HG02571 (cell line): ENCODE measurements around the gene RNF208.

Source experiments
- ATAC-seq: cut with Tn5 transposase; IDR thresholded peaks from one replicate; pipeline ENCODE4 v1.9.1; 2021; ENCODE audit warnings: mild to moderate bottlenecking, moderate library complexity; ENCODE audit not compliant: unreplicated experiment

RNF208 gene

DNA sequence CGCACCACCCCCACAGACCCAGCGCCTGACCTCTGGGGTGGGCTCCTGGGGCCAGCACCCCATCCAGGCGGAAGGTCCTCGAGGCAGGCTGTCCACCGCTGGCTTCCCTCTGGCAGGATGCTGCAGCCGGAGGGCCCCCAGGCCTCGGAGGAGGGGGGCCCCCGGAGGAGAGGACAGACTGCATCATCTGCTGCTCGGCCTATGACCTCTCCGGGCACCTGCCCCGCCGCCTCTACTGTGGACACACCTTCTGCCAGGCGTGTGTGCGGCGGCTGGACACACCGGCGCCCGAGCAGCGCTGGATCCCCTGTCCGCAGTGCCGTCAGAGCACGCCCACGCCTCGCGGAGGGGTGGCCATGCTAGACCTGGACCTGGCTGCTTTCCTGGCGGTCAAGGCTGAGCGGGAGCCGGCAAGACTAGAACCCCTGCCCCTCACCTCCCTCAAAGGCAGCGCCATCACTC is 6.5 kb upstream of the RNF208 start:
- no peak for ATAC-seq

DNA sequence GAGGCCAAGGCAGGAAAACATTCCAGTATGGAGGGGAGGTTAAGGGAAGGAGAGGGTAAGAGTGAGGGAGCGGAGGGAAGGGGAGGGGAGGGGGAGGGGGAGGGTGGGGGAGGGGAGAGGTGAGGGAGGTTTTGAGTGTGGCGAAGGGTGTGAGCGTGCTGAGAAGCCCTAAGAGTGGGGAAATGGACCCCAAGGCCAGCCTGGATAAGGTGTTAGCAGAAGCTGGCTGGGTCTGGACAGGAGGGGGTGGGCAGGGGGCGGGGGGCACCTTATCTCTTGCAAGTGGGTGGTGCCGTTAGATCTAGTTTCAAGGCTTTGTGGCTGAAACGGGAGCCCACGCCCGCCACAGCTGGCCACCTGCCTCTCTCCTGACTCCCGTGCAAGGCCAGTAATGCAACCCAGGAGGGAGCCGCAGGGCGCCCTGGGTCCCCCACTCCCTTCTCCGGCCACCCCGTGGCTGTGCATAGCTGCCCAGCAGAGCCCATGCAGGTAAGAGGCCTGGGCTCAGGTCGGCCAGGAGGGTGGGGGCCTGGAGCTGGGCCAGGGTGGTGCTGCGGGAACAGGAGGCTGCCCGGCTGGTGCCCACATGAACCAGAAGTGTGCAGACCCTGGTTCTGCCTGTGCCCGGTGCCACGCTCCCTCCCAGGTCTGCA is 5.9 kb upstream of the RNF208 start:
- ATAC-seq = no peak

- no peak for ATAC-seq
Observed at GRCh38 chr9:137227054-137227852, 5.2 kb upstream of the RNF208 start, which contains the start of gene RNF224. Gene RNF224, plus strand, starts transcription at chr9:137227502. Its CDS starts 834 bp downstream, at chr9:137228336.

GRCh38 chr9:137226338-137227053 is 4.5 kb upstream of the RNF208 start:
- ATAC-seq = no peak

GRCh38 chr9:137225699-137226331 is 3.8 kb upstream of the RNF208 start:
- no peak for ATAC-seq

- no peak for ATAC-seq
Observed at GRCh38 chr9:137224830-137225694, 3.0 kb upstream of the RNF208 start, which contains the start of gene CYSRT1. Gene CYSRT1, plus strand, starts transcription at chr9:137225174. Its CDS starts 448 bp downstream, at chr9:137225622.

- ATAC-seq = peak; percentile 60
Observed at GRCh38 chr9:137223078-137223970, 1.3 kb upstream of the RNF208 start.

DNA sequence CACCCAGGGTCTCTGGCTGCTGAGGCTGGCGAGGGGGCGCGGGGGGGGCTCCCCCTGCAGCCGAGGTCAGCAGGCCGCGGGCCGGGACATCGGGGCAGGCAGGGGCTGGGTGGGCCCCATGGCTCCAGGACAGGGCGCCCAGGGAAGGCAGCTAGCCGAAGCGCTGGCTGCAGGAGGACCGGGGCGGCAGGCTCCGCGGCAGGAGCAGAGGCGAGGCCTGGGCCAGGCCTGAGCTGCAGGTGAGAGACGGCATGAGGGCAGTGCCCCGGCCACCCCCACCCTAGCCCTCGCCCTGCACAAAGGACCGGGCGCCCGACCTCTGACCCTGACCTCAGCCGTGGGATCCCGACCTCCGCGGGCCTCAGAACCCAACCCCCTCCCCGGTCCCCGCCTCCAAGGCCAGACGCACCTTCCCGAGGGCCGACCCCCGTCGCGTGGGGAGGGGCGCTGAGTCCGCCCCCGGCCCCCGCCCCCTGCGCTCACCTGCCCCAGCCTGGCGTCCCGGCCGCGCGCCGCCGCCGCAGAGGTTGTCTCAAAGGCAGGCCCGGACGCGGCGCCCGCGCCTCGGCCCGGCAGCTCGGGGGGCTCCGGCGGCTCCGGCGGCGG is 431 bp downstream of the RNF208 start:
- ATAC-seq = no peak

DNA sequence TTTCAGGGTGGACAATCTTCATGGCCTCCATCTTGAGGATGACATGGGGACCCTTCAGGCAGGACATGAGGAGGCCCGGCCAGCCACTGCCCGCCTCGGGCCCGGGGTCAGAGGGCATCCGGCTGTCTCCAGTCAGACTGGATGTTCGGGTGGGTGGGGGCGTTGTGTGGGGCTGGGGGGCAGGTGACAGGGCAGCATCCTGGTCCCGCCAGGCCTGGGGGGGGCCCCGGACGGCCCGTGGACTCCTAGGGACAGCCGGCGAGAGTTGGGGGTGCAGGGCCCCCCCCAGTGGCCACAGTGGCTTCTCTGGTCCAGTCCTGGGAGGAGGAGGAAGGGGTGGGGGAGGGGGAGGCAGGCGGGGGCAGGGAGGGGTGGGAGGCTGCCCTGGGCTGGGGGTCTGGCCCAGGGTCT is 940 bp downstream of the RNF208 start:
- no peak for ATAC-seq

DNA sequence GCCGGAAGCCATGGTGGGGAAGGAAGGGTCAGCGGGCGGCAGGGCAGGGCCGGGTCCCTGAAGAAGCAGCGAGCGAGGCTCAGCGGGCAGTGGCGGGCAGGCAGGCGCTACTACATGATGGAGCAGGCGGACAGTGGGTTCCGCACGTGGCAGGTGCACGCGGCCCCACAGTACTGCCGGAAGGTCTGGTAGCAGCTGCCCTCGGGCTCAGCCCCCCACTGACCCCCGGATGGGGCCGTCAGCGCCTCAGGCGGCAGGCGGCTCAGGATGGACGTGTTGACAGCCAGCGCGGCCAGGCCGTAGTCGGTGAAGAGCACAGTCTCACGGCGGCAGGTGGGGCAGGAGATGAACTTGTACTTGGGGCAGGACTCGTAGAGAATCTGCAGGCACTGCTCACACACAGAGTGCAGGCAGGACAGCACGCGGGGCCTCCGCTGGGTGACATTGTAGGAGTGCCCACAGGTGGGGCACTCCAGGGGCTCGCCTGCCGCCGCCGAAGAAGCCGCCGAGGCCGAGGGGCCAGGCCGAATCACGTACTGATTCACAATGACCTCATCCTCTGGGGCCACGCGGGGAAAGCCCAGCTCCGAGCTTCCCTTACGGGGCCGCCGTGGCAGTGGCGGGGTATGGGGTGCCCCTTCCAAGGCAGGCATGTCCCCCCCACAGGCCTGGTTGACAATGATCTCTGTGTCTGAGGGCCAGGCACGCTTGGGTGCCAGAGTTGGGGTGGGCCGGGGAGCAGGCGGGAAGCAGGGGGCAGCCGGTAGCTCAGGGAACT is 1.5 kb downstream of the RNF208 start:
- ATAC-seq = no peak

DNA sequence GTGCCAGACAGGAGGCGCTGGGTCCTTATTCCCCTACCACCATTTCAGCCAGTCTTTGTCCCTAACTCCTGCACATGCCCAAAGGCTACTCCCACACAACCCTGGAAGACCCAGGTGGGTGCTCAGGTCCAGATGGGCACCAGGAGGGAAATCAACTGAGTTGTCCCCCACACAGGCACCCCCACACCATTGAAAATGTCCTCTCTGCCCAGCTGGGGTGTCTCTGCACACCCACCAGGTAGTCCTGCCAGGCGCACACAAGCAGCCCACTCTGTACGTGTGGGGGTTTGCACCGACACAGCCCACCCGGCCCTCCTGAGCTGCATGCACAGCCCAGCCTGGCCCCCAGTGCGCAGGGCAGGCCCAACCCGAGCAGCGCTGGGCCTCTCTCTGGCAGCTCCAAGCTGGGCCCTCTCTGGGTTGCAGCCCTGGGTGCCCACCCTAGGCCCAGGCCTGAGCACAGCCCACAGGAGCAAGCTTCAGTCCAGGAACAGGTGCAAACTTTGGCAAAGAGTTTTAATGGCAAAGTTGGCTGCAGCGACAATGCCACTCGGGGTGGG is 2.2 kb downstream of the RNF208 start:
- ATAC-seq = no peak

- ATAC-seq = no peak
Observed at GRCh38 chr9:137218754-137219271, 3.2 kb downstream of the RNF208 start.

DNA sequence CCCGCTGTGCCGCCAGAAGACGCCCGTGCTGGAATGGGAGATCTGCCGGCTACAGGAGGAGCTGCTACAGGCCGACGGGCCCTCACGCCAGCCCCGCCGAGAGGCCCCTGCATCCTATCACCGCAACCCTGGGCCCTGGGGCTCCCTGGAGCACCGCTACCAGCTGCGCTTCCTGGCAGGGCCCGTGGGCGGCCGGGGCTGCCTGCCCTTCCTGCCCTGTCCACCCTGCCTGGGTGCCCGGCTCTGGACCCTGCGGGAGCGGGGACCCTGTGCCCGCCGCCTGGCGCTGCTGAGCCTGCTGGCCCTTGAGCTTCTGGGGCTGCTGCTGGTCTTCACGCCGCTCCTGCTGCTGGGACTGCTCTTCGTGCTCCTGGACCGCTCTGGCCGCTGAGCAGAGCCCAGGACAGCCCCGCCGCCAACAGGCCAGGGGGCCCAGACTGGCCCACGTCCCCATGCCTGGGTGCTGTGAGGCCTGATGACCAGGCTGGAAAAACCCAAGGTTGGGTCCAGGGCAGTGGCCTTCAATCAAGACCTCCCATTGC is 3.8 kb downstream of the RNF208 start:
- no peak for ATAC-seq

DNA sequence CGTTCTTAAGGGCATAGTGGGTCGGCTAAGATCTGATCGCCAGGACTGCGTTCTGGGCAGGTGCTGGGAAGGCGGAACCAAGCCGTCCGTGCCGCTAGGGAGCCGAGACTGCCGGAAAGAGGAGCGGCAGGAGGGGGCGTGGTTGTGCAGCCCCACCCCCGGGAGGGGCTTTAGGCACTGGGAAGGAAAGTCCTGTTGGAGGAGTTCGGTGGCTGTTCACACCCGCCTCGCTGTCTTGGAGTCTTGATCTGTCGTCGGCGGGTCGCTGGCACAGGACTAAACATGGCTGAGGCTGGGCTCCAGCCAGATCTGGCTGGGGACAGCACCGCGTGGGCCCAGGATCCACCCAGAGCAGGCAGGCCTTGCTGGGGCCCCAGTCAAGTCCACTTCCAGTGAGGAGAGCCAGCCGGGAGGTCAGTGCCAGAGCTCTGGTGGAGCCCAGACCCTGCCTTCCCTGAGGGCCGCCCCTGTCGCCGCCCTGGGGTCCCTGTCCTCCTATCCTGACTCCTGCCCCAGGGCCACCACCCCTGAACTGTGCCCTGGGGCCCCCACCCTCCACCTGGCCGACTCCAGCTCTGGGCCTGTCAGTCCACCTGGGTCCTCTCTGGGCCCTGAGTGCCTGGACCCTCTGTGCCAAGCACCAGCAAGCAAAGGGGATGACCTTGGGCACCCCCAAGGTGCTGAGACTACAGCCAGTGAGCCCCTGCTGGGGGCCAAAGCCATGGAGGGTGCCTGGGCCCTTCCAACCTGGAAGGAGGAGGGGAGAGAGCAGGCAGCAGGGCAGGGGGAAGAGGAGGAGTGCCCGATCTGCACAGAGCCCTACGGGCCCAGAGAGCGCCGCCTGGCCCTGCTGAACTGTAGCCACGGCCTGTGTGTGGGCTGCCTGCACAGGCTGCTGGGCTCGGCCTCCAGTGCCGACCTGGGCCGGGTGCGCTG is 4.5 kb downstream of the RNF208 start:
- no peak for ATAC-seq

- ATAC-seq = no peak
Observed at GRCh38 chr9:137216188-137216965, 5.7 kb downstream of the RNF208 start.
